ENCODE data around the gene THSD4.

GRCh38 chr15:71698030-71698429, 582.8 kb downstream of the THSD4 start:
- TF ChIP-seq ZNF274 (IDR thresholded peaks at IDR 0.05; ENCODE audit: low read depth, low read length): no peak
- TF ChIP-seq SUZ12 (IDR thresholded peaks at IDR 0.05; ENCODE audit: extremely low read depth, insufficient read depth, insufficient read length): no peak
- no peak for TF ChIP-seq YY1 (IDR thresholded peaks at IDR 0.05; ENCODE audit: insufficient read depth, insufficient read length)

All from NT2/D1 (cell line).